NCI-H128 (cell line): ENCODE measurements around the gene FAM20A.

Source experiments
- DNase-seq: peaks from one replicate; lab custom pipeline; 2025; ENCODE audit not compliant: unreplicated experiment; lab: John Stamatoyannopoulos, UW

Gene FAM20A

GRCh38 chr17:68611353-68612208, 10.4 kb upstream of the FAM20A start:
- DNase-seq, result no peak

DNA sequence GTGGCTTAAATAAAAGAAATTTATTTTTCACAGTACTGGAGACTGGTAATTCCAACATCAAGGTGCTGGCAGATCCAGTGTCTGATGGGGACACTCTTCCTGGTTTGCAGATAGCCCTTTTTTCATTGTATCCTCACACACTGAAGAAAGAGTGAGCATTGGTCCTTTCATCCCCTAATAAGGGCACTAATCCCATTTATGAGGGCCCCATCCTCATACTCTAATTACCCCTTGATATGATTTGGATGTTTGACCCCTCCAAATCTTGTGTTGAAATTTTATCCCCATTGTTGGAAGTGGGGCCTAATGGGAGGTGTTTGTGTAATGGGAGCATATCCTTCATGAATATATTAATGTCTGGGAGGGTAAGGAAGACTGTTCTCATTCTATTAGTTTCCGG, 9.4 kb upstream of the FAM20A start:
- DNase-seq, result no peak

- no peak for DNase-seq
Observed at GRCh38 chr17:68608515-68609130, 7.5 kb upstream of the FAM20A start.

DNA sequence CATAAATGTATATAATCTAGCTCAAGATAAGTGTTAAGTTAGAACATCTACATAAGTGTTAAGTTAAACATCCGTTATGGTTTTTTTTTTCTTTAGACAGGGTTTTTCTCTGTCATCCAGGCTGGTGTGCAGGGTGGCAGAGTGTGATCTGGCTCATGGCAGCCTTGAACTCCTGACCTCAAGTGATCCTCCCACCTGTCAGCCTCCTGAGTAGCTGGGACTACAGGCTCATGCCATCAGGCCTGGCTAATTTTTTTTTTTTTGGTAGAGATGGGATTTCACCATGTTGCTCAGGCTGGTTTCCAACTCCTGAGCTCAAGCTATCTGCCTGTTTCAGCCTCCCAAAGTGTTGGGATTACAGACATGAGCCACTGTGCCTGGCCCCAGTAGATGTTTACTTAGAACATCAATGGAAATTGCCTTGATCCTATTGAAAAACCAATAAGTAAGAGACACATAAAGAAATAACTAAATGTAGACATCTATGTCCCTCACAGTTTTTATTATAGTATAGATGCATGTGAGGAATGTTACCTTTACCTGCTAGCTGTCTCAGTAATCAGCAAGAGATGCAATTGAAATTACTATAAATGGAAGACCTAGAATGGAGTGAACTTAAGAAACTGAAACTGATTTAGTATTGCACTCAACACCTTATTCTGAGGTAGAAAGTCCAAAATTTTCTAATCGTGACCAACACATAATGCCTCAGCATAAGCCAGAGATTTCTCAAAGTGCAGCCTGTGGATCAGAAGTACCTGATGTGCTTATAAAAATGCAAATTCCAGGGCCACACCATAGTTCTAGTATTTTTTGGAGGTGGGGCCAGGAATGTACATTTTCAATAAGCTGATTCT, 5.5 kb upstream of the FAM20A start:
- DNase-seq, result no peak

DNA sequence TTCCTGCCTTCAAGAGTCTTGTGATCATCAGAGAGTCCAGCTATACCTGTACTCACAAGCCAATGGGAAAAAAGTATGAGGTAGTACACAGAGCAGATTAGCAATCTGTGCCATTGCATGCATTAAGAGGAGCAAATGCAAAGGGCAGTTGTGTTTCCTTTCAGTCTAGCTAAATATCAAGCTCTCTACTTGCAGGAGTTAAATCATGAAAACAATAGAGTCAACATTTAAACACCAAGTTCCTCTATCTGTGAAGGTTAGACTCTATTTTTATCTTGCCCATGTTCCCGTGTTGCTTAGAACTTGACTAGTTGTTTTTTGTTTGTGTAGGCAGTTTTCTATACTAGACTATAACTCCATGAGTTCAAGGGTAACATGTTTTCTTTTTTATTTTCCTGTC, 4.7 kb upstream of the FAM20A start:
- DNase-seq, result no peak

DNA sequence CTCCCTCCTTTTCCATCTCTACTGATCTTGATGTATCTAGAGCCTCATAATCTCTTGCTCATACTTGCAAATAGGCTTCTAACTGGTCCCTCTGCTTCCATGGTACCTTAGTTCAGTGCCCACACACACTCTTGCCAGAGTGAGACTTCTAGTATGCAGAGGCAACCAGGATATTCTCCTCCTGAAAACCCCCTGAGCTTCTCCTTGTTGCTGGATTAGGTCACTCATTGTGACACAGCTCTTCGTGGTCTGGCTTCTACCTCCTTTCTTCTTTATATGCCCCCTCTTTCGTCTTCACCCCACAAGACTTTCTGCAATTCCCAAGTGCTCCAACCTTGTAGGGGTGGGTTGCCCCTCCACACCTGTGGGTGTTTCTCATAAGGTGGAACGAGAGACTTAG, 2.5 kb upstream of the FAM20A start:
- no peak for DNase-seq

DNA sequence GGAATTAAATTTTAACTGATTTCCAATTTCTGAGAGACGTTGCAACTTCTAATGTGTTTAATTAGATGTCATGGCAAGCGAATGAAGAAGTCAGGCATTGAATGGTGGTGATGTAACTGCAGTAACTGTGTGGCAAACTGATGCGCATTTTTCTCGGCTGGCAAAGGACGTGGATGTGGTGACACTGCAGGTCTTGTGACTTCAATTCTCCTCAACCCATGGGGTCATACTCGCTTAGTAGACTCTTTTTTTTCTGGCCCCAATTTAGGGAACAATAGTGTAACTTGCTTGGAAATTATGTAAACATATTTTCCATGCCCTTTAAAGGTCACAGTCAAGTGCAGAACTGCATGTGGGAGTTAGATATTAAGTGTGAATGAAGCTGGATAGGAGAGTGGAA, 1.9 kb upstream of the FAM20A start:
- no peak for DNase-seq

- DNase-seq, result no peak
Observed at GRCh38 chr17:68602289-68602688, 1.1 kb upstream of the FAM20A start.

DNA sequence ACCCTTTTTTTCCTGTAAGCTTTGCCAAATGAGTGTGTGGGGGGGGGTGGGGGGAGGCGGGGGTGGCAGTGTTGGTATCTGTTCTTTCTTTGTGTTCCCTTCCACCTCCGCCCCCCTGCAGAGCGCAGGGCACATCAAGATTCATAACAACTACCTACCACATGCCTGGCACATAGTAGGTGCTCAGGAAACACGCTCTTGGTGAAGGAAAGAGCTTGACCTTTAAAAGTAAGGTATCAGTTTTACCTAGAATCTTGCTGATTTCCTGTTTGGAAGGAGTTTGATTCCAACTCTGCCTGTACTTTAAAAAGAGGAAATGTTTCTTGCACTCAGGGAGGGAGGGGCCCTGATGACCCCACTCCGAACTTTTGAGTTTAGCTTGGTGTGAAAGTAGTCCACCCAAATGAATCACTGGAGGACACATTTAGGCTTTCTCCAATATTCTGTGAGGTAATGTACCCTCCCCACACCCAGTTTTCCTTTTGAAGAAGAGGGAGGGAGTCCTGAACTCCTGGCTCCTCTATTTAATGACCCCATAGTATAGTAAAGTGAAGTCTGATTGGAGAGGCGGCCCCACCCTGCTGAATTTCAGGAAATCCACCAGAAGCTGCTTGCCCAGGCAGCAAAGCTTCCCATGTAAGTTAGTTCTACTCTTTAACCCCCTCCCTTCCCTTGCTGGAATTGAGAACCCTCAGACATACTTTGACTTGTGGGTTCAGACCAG, 560 bp upstream of the FAM20A start:
- DNase-seq, result no peak

GRCh38 chr17:68600067-68600930, 868 bp downstream of the FAM20A start:
- DNase-seq, result no peak

DNA sequence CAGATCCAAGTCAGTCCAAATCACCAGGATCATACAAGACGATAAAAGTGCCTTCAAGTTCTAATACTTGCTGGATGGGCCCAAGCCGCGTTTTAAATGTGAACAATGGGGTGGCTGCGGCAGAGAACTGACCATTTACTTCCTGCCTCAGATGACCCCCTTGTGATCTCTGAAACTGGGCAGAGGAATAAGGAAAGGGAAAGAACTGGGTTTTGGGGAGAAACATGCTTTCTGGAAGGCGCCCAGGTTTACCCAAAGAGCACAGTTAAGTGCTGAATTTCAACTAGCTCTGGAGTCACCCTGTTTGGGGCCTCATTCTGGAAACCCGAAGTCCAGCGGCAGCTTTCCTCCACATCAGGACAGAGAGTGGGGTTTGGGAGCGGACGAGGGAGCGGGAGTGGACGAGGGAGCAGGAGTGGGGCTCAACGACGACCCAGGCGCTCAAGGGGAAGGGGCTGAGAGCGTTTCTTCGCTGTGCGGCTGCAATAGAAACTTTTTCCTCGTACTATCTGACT, 1.6 kb downstream of the FAM20A start:
- no peak for DNase-seq

GRCh38 chr17:68599091-68599490, 2.1 kb downstream of the FAM20A start:
- no peak for DNase-seq

GRCh38 chr17:68598545-68598961, 2.6 kb downstream of the FAM20A start:
- no peak for DNase-seq

GRCh38 chr17:68598074-68598473, 3.1 kb downstream of the FAM20A start:
- DNase-seq, result no peak

DNA sequence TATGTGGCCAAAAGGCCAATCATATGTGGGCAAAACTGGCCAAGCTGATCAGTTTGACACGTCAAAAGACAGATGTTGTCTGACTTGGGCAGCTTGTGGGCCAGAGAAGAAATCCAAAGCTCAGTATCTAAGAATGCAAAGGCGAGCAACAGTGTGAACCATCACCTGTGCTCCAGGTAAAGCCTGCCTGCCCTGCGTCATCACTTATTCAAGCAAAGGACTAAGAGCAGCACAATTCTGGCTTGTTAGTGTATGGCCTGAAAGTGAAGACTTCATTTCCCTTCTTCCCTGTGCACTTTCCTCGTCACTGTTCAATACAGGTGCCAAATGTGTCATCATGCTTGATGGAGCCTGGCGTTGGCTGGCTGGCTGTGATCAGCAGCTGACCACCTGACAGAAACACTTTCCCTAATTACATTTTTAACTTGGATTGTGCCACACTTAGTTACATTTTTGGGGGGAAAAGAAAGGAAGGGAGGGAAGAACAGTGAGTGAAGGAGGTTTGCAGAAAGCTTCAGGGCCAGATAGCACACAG, 4.7 kb downstream of the FAM20A start:
- DNase-seq, result no peak

DNA sequence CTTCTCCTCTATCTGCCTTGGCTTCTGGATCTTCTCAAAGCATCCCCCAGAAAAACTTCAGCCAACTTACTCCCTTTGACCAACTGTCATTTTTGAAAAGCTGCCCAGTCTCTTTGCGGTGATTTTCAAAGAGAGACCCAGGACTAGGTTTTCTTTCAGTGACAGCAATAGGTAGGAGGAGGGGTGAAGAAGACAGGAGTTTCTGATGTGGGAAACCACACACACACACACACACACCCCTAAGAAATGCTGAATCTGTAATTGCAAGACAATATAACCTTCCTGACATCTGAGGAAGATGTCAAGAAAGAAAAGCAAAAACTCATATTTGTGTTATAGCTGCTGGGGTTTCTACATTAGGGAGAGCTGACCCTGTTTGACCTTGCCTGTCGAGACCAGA, 5.2 kb downstream of the FAM20A start:
- DNase-seq, result no peak

- DNase-seq, result no peak
Observed at GRCh38 chr17:68595496-68595895, 5.7 kb downstream of the FAM20A start.

GRCh38 chr17:68594552-68594951, 6.6 kb downstream of the FAM20A start:
- no peak for DNase-seq
